Loucy (cell line): ENCODE results near the gene MSL2.
"Not testable (repeated sequence)": the region's sequence is repeated elsewhere in the genome, so short reads cannot be mapped to it uniquely, and the experiment has no call there.

Experiments used
- H2AFZ ChIP-seq: fragments of 200-600 bp; sonication (generic); 2 replicates; pipeline ENCODE4 v1.6.0; 2016; ENCODE audit warnings: antibody characterized with exemption, mild to moderate bottlenecking, low read length, moderate library complexity
- H3F3A ChIP-seq: fragments of 200-600 bp; 2 replicates; pipeline ENCODE4 v1.6.0; 2016; ENCODE audit warnings: antibody characterized with exemption, low read depth, mild to moderate bottlenecking
- H3K27me3 ChIP-seq: fragments of 200-600 bp; sonication (generic); 2 replicates; pipeline ENCODE4 v1.6.1; 2014; ENCODE audit warnings: low read length, mild to moderate bottlenecking; ENCODE audit not compliant: insufficient read depth, poor library complexity, severe bottlenecking
- H3K36me3 ChIP-seq: fragments of 200-600 bp; sonication (generic); 2 replicates; pipeline ENCODE4 v1.6.1; 2016; ENCODE audit warnings: low read length; ENCODE audit not compliant: insufficient read depth
- H3K4me1 ChIP-seq: fragments of 200-600 bp; sonication (generic); 2 replicates; pipeline ENCODE4 v1.5.1; 2014; ENCODE audit warnings: low read length, mild to moderate bottlenecking; ENCODE audit not compliant: insufficient read depth, poor library complexity, severe bottlenecking
- H3K4me2 ChIP-seq: fragments of 200-600 bp; sonication (generic); 2 replicates; pipeline ENCODE4 v1.6.0; 2014; ENCODE audit warnings: antibody characterized with exemption, low read length, low read depth, mild to moderate bottlenecking; ENCODE audit not compliant: poor library complexity, severe bottlenecking
- H3K4me3 ChIP-seq: fragments of 200-600 bp; sonication (generic); 2 replicates; pipeline ENCODE4 v1.5.1; 2014; ENCODE audit warnings: low read length, mild to moderate bottlenecking, mixed read lengths; ENCODE audit not compliant: poor library complexity, severe bottlenecking
- H3K79me2 ChIP-seq: fragments of 200-600 bp; sonication (generic); 2 replicates; pipeline ENCODE4 v1.6.1; 2014; ENCODE audit warnings: low read length; ENCODE audit not compliant: insufficient read depth
- H3K9ac ChIP-seq: fragments of 200-600 bp; sonication (generic); 2 replicates; pipeline ENCODE4 v1.6.0; 2014; ENCODE audit warnings: mild to moderate bottlenecking, low read depth, low read length, moderate library complexity; ENCODE audit not compliant: poor library complexity, severe bottlenecking
- H3K9me2 ChIP-seq: fragments of 200-600 bp; sonication (generic); replicated peaks from 2 replicates; pipeline ENCODE4 v1.6.1; 2016; ENCODE audit warnings: low read depth, low read length, mixed read lengths
- H3K9me3 ChIP-seq: fragments of 200-600 bp; sonication (generic); 2 replicates; pipeline ENCODE4 v1.6.1; 2014; ENCODE audit warnings: mild to moderate bottlenecking, antibody characterized with exemption, low read length, low read depth; ENCODE audit not compliant: insufficient read depth
- H4K20me1 ChIP-seq: fragments of 200-600 bp; sonication (generic); 2 replicates; pipeline ENCODE4 v1.6.0; 2014; ENCODE audit warnings: antibody characterized with exemption, low read length, mild to moderate bottlenecking; ENCODE audit not compliant: insufficient read depth, poor library complexity, severe bottlenecking
- EZH2phosphoT487 ChIP-seq: fragments of 200-600 bp; IDR thresholded peaks from 2 replicates; pipeline ENCODE4 v1.6.1; 2018; ENCODE audit warnings: antibody characterized with exemption, mild to moderate bottlenecking, moderate library complexity, borderline replicate concordance
- TF ChIP-seq, protein P1 (sequence below): fragments of 200-600 bp; sonication (generic); conservative IDR thresholded peaks from 2 replicates; pipeline ENCODE4 v1.5.1; 2014; ENCODE audit warnings: mild to moderate bottlenecking, antibody characterized with exemption, low read length

Gene MSL2

DNA sequence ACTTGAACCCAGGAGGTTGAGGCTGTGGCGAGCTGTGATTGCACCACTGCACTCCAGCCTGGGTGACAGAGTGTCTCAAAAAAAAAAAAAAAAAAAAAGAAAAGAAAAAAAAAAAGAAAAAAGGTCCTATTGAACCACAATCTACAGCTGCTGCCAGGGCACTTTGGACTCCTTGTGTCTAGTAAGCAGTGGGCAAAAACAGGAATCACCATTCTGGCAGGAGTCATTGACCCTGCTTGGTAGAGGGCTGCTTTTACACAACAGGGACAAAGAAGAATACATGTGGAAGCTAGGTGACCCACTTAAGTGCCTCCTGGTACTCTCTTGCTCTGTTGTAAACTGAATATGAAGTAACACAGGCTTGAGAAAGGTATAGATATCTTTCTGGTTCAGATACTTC lies 39.4 kb upstream of the MSL2 start:
- H3K36me3 ChIP-seq, result no peaks in the 10 kb centered on the region
- no peaks in the 10 kb centered on the region for H4K20me1 ChIP-seq
- no peaks in the 10 kb centered on the region for H3K4me1 ChIP-seq
- H3K9me3 ChIP-seq, result no peaks in the 10 kb centered on the region
- H3K79me2 ChIP-seq, result no peaks in the 10 kb centered on the region
- H3F3A ChIP-seq, result no peaks in the 10 kb centered on the region
- TF ChIP-seq, protein P1, sequence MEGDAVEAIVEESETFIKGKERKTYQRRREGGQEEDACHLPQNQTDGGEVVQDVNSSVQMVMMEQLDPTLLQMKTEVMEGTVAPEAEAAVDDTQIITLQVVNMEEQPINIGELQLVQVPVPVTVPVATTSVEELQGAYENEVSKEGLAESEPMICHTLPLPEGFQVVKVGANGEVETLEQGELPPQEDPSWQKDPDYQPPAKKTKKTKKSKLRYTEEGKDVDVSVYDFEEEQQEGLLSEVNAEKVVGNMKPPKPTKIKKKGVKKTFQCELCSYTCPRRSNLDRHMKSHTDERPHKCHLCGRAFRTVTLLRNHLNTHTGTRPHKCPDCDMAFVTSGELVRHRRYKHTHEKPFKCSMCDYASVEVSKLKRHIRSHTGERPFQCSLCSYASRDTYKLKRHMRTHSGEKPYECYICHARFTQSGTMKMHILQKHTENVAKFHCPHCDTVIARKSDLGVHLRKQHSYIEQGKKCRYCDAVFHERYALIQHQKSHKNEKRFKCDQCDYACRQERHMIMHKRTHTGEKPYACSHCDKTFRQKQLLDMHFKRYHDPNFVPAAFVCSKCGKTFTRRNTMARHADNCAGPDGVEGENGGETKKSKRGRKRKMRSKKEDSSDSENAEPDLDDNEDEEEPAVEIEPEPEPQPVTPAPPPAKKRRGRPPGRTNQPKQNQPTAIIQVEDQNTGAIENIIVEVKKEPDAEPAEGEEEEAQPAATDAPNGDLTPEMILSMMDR, result no peak
- TF ChIP-seq EZH2phosphoT487, result no peak
- H3K9me2 ChIP-seq, result no peaks in the 10 kb centered on the region
- H3K27me3 ChIP-seq, result no peaks in the 10 kb centered on the region
- no peak overlapping the region for H3K9ac ChIP-seq
- no peak overlapping the region for H3K4me3 ChIP-seq
- no peak overlapping the region for H2AFZ ChIP-seq
- no peak overlapping the region for H3K4me2 ChIP-seq

DNA sequence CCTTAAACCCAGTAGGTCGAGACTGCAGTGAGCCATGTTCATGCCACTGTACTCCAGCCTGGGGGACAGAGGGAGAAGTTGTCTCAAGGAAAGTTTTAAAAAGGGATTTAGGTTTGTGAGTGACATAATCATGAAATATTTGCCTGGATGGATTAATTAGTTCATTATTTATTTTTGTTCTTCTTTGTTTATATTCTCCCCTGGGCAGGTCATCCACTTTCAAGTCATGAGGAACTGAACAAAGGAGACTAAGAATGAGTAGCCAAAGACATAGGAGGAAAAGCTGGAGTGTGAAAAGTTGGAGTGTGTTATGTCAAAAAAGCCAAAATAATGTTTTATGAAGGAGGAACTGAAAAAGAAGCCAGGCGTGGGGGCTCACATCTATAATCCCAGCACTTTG lies 36.3 kb upstream of the MSL2 start:
- Histone ChIP-seq H3K36me3 (no peaks in the 10 kb centered on the region), H3K27me3 (no peaks in the 10 kb centered on the region), H3K9ac (no peak overlapping the region), H3K4me2 (no peak overlapping the region), H3K4me3 (no peak overlapping the region), H3F3A (no peaks in the 10 kb centered on the region), H3K79me2 (no peaks in the 10 kb centered on the region), H3K9me3 (no peaks in the 10 kb centered on the region), H3K4me1 (no peaks in the 10 kb centered on the region), H2AFZ (no peak overlapping the region), H4K20me1 (no peaks in the 10 kb centered on the region), H3K9me2 (no peaks in the 10 kb centered on the region)
- no peak for TF ChIP-seq EZH2phosphoT487
- TF ChIP-seq, protein P1, result no peak

- not testable (repeated sequence) for H3K27me3 ChIP-seq, H3K79me2 ChIP-seq, H3K36me3 ChIP-seq, H3K9me3 ChIP-seq, H3F3A ChIP-seq, H3K9me2 ChIP-seq, H2AFZ ChIP-seq, H3K4me1 ChIP-seq, H3K9ac ChIP-seq, H3K4me2 ChIP-seq, H4K20me1 ChIP-seq, H3K4me3 ChIP-seq
These were observed 26.6 kb upstream of the MSL2 start for GRCh38 chr3:136222746-136223145.

- Histone ChIP-seq H3K9me2 (no peaks in the 10 kb centered on the region), H3K9me3 (no peaks in the 10 kb centered on the region), H3K4me3 (no peak overlapping the region), H3K79me2 (no peaks in the 10 kb centered on the region), H2AFZ (no peak overlapping the region), H3K9ac (no peak overlapping the region), H3K27me3 (no peaks in the 10 kb centered on the region), H3F3A (no peaks in the 10 kb centered on the region), H3K36me3 (no peaks in the 10 kb centered on the region), H3K4me1 (no peaks in the 10 kb centered on the region), H3K4me2 (no peak overlapping the region), H4K20me1 (no peaks in the 10 kb centered on the region)
- TF ChIP-seq, protein P1, result no peak
- TF ChIP-seq EZH2phosphoT487, result no peak
These were observed 15.4 kb upstream of the MSL2 start for GRCh38 chr3:136211547-136211946.
